ENCODE data around the gene BOLA1.

GRCh38 chr1:149929856-149930255, 30.5 kb downstream of the BOLA1 start:
- TF ChIP-seq POLR2A (IDR thresholded peaks at IDR 0.05; ENCODE audit: low read depth, low read length) (no peak), TAF1 (IDR thresholded peaks at IDR 0.05; ENCODE audit: low read depth, low read length) (no peak)

All from GM12891 (cell line).